PC-9 (cell line): ENCODE measurements around the gene AGBL4. TPM values are rescaled to one million over a fixed set of nuclear protein-coding genes. Genes with fewer than 3 reads are reported as not detected.
A peak's percentile ranks its signal among the peaks of the same experiment; 100 is the strongest.

Source experiments
- BruUV-seq: library from RNA; stranded (reverse); fragments of 400-500 nt; replicated peaks from 2 replicates; lab custom pipeline; 2021; lab: Mats Ljungman, UMichigan
- CTCF ChIA-PET: fragments of 300-600 bp; sonication (Branson Sonifier 250); formaldehyde crosslinking; loops from one replicate; lab custom pipeline; 2022; ENCODE audit warnings: antibody characterized with exemption; lab: Charles Lee
- POLR2A ChIA-PET: fragments of 300-600 bp; sonication (Branson Sonifier 250); formaldehyde crosslinking; loops from one replicate; lab custom pipeline; 2022; ENCODE audit warnings: antibody characterized with exemption; ENCODE audit not compliant: unreplicated experiment; lab: Charles Lee
- DNase-seq, 2 experiments: peaks; one replicate each; pipeline versions ENCODE4 v3.0.0 to v3.0.0-alpha.2; 2015 to 2022; ENCODE audit warnings: mixed read lengths in 1 of 2
- H2AFZ ChIP-seq: fragments of 200-600 bp; sonication (generic); 2 replicates; pipeline ENCODE4 v1.8.1; 2017; ENCODE audit warnings: antibody characterized with exemption
- H3F3A ChIP-seq: fragments of 200-600 bp; sonication (generic); 2 replicates; pipeline ENCODE4 v1.8.1; 2017; ENCODE audit warnings: antibody characterized with exemption, mild to moderate bottlenecking, low read depth; ENCODE audit not compliant: insufficient read depth
- H3K27ac ChIP-seq: fragments of 200-600 bp; sonication (generic); 2 replicates; pipeline ENCODE4 v1.6.1; 2016; ENCODE audit warnings: mixed run types
- H3K27me3 ChIP-seq: fragments of 200-600 bp; sonication (generic); 2 replicates; pipeline ENCODE4 v1.6.1; 2016; ENCODE audit warnings: low read depth, mixed run types; ENCODE audit not compliant: insufficient read depth
- H3K36me3 ChIP-seq: fragments of 200-600 bp; sonication (generic); 2 replicates; pipeline ENCODE4 v1.6.1; 2016; ENCODE audit warnings: low read depth, mixed run types
- H3K4me1 ChIP-seq: fragments of 200-600 bp; sonication (generic); replicated peaks from 2 replicates; pipeline ENCODE4 v1.6.1; 2016; ENCODE audit warnings: mixed run types; ENCODE audit not compliant: insufficient read depth
- H3K4me2 ChIP-seq: fragments of 200-600 bp; sonication (generic); 2 replicates; pipeline ENCODE4 v1.6.1; 2017; ENCODE audit warnings: mixed run types
- H3K4me3 ChIP-seq: fragments of 200-600 bp; sonication (generic); 2 replicates; pipeline ENCODE4 v1.6.1; 2016; ENCODE audit warnings: mixed run types
- H3K79me2 ChIP-seq: fragments of 200-600 bp; sonication (generic); 2 replicates; pipeline ENCODE4 v1.6.1; 2017; ENCODE audit warnings: low read depth, mixed run types
- H3K9me2 ChIP-seq: fragments of 200-600 bp; sonication (generic); 2 replicates; pipeline ENCODE4 v1.8.1; 2017; ENCODE audit warnings: mild to moderate bottlenecking; ENCODE audit not compliant: insufficient read depth
- H3K9me3 ChIP-seq: fragments of 200-600 bp; sonication (generic); 2 replicates; pipeline ENCODE4 v1.8.1; 2016; ENCODE audit warnings: low read depth; ENCODE audit not compliant: insufficient read depth
- H4K20me1 ChIP-seq: fragments of 200-600 bp; sonication (generic); 2 replicates; pipeline ENCODE4 v1.8.1; 2017; ENCODE audit not compliant: insufficient read depth
- EZH2 ChIP-seq: fragments of 200-600 bp; sonication (generic); IDR thresholded peaks from 2 replicates; pipeline ENCODE4 v1.8.0; 2017; ENCODE audit warnings: antibody characterized with exemption, low read depth
- intact Hi-C: fragments of 100-400 bp; cut with micrococcal nuclease; formaldehyde crosslinking; loops from one replicate; pipeline ENCODE4 v1.10.0; 2022; ENCODE audit not compliant: unreplicated experiment
- total RNA-seq: library from RNA; stranded (reverse); gene quantifications from 2 replicates; pipeline ENCODE4 v1.2.3, GENCODE V29; 2021
- TF ChIP-seq, protein P1 (sequence below): fragments of 200-600 bp; sonication (generic); conservative IDR thresholded peaks from 2 replicates; pipeline ENCODE4 v1.6.1; 2017; ENCODE audit warnings: mixed run types, antibody characterized with exemption, mild to moderate bottlenecking, moderate library complexity

Gene AGBL4
- total RNA-seq, 1 experiment from 2014 or later, result not detected

DNA sequence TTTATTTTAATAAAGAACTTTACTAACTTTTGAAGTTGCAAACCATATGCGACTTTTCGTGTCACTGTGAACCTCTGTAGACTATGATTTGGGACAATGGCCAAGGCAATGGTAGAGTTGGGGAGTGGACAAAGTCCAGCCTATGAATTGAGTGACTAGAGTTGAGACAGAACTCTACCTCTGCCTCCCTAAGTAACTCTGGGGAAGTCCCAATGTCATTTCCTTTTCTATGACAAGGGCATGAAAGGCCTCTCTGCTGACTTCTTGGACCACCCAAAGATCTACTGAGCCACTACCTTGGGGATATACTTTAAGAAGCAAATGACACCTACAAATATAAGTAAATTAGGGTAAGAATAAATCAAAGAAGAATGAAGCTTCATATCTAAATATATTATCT is 1266.4 kb downstream of the AGBL4 start:
- BruUV-seq, result no TSS peak

DNA sequence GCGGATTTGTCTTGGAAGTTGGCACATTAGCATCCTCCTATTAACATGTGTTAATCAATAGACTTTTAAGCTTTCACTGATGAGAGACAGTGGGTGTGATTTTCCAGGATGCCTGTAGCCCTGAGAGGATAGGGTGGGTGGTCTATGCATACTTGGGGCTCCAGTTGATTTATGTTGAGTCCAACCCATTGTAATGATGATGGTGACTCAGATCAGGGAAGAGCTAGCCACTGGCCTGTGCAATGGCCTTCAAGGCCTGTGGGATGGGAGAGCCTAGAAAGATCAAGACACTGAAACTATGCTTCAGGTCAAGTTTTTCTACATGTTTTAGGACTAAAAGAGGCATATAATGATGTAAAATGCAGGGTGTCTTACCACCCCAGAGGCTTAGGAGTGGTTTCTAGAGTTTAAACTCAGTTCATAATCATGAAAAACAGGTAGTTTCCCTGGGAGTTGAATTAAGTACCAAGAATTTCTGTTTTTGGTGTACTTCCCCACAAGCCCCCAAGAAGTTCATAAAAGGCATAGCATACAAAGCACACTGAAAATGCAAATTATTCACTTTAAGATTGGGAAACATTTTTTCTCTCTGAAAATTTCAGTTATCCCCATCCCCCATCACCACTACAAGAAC is 1267.0 kb downstream of the AGBL4 start:
- no TSS peak for BruUV-seq
- intact Hi-C loops, result no loop called here
- Histone ChIP-seq H3K4me2 (no peak overlapping the region), H3K4me3 (no peak overlapping the region), H3K79me2 (no peaks in the 10 kb centered on the region), H4K20me1 (no peaks in the 10 kb centered on the region), H3K27me3 (peaks cover 34% of the 10 kb centered on the region; the same call in 1 of the 2 replicates), H3K9me2 (0 out of 2 replicates have a peak, but pooled peaks cover 4% of the 10 kb centered on the region), H3K36me3 (no peaks in the 10 kb centered on the region), H3K4me1 (no peaks in the 10 kb centered on the region), H3K9me3 (no peaks in the 10 kb centered on the region), H2AFZ (no peak overlapping the region), H3F3A (no peaks in the 10 kb centered on the region), H3K27ac (no peak overlapping the region)
- TF ChIP-seq EZH2, result no peak
- TF ChIP-seq, protein P1, sequence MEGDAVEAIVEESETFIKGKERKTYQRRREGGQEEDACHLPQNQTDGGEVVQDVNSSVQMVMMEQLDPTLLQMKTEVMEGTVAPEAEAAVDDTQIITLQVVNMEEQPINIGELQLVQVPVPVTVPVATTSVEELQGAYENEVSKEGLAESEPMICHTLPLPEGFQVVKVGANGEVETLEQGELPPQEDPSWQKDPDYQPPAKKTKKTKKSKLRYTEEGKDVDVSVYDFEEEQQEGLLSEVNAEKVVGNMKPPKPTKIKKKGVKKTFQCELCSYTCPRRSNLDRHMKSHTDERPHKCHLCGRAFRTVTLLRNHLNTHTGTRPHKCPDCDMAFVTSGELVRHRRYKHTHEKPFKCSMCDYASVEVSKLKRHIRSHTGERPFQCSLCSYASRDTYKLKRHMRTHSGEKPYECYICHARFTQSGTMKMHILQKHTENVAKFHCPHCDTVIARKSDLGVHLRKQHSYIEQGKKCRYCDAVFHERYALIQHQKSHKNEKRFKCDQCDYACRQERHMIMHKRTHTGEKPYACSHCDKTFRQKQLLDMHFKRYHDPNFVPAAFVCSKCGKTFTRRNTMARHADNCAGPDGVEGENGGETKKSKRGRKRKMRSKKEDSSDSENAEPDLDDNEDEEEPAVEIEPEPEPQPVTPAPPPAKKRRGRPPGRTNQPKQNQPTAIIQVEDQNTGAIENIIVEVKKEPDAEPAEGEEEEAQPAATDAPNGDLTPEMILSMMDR, result no peak
- DNase-seq, result no peak
- POLR2A ChIA-PET, result no interaction called here
- CTCF ChIA-PET, result no interaction called here

More for the DNA sequence above, 1266.4 kb downstream of the AGBL4 start:
- H3K4me1 ChIP-seq, result no peaks in the 10 kb centered on the region
- ChIA-PET CTCF (no interaction called here), POLR2A (no interaction called here)
- H3K27ac ChIP-seq, result no peak overlapping the region
- no peaks in the 10 kb centered on the region for H3K36me3 ChIP-seq
- H2AFZ ChIP-seq, result no peak overlapping the region
- intact Hi-C loops, result no loop called here
- H3F3A ChIP-seq, result no peaks in the 10 kb centered on the region
- no peak overlapping the region for H3K4me3 ChIP-seq
- DNase-seq, result no peak
- H3K4me2 ChIP-seq, result no peak overlapping the region
- H3K9me3 ChIP-seq, result no peaks in the 10 kb centered on the region
- H4K20me1 ChIP-seq, result no peaks in the 10 kb centered on the region
- TF ChIP-seq EZH2, result no peak
- TF ChIP-seq, protein P1, result no peak
- peaks cover 31% of the 10 kb centered on the region; the same call in 1 of the 2 replicates for H3K27me3 ChIP-seq
- H3K9me2 ChIP-seq, result 0 out of 2 replicates have a peak, but pooled peaks cover 4% of the 10 kb centered on the region
- H3K79me2 ChIP-seq, result no peaks in the 10 kb centered on the region

DNA sequence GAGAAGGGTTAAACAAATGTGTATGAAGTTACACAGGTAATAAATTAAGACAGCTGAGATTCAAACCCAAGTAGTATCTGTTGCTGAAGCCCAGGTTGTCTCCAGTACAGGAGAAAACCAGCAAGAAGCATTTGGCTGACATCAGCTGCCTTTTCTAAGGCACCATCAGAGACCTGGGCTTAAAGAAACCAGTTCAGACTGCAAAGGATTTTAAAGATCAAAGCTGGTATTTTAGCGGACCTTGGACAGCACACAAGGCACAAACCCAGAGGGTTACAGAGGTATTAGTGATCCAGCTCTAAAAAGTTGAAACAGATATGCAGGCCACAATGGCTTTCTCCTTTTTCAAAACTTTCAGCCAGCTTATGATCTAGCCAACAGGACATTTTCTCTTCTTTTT is 1270.5 kb downstream of the AGBL4 start:
- Histone ChIP-seq H3K4me1 (no peaks in the 10 kb centered on the region), H3K79me2 (no peaks in the 10 kb centered on the region), H3K9me2 (no peaks in the 10 kb centered on the region), H3K27me3 (peaks cover 31% of the 10 kb centered on the region; the same call in 1 of the 2 replicates), H3K27ac (no peak overlapping the region), H3K4me3 (no peak overlapping the region), H3K36me3 (no peaks in the 10 kb centered on the region), H3K9me3 (no peaks in the 10 kb centered on the region), H4K20me1 (no peaks in the 10 kb centered on the region), H3K4me2 (no peak overlapping the region), H2AFZ (peak overlapping the region; percentile 53; the same call in 1 of the 2 replicates), H3F3A (no peaks in the 10 kb centered on the region)
- ChIA-PET POLR2A (no interaction called here), CTCF (no interaction called here)
- intact Hi-C loops, result no loop called here
- DNase-seq, result no peak
- TF ChIP-seq EZH2, result no peak
- TF ChIP-seq, protein P1, result no peak
- no TSS peak for BruUV-seq
